IMR-90 (cell line): ENCODE results near the gene AGO3. TPM values are rescaled to one million over a fixed set of nuclear protein-coding genes. Genes with fewer than 3 reads are reported as not detected.

ENCODE experiments used
- ATAC-seq: fragments of 200-7000 bp; cut with Tn5 transposase; 2 replicates; pipeline ENCODE4 v1.9.1; 2020; ENCODE audit warnings: low read depth, mild to moderate bottlenecking, moderate library complexity
- BruUV-seq: library from RNA; stranded (reverse); fragments of 400-500 nt; replicated peaks from 2 replicates; lab custom pipeline; 2021; lab: Mats Ljungman, UMichigan
- CTCF ChIA-PET: fragments of 300-600 bp; formaldehyde crosslinking; extraction: SDS; loops from one replicate; lab custom pipeline; 2021; ENCODE audit warnings: antibody characterized with exemption; lab: Yijun Ruan, JAX
- POLR2A ChIA-PET: fragments of 300-600 bp; sonication (Branson Sonifier 250); formaldehyde crosslinking; loops from one replicate; lab custom pipeline; 2022; ENCODE audit warnings: antibody characterized with exemption; ENCODE audit not compliant: unreplicated experiment; lab: Charles Lee
- DNase-seq: peaks from one replicate; pipeline ENCODE4 v3.0.0; 2013
- H2AFZ ChIP-seq: replicated peaks from 2 replicates; pipeline ENCODE3; 2013; ENCODE audit warnings: low read length, mild to moderate bottlenecking; ENCODE audit not compliant: poor library complexity
- H2AK5ac ChIP-seq: 2 replicates; pipeline ENCODE4 v1.6.1; 2013; ENCODE audit warnings: low read depth, low read length, inconsistent platforms
- H2AK9ac ChIP-seq: replicated peaks from 2 replicates; pipeline ENCODE3; 2013; ENCODE audit warnings: mild to moderate bottlenecking, low read depth, low read length, moderate library complexity; ENCODE audit not compliant: poor library complexity
- H2BK120ac ChIP-seq: 2 replicates; pipeline ENCODE4 v1.6.1; 2013; ENCODE audit warnings: low read depth, low read length, inconsistent platforms
- H2BK15ac ChIP-seq: 3 replicates; pipeline ENCODE4 v1.6.1; 2013; ENCODE audit warnings: low read depth, low read length, inconsistent platforms
- H2BK20ac ChIP-seq: 2 replicates; pipeline ENCODE4 v1.6.1; 2013; ENCODE audit warnings: low read depth, mild to moderate bottlenecking, inconsistent platforms, low read length, moderate library complexity
- H2BK5ac ChIP-seq: 2 replicates; pipeline ENCODE4 v1.6.1; 2013; ENCODE audit warnings: mild to moderate bottlenecking, low read depth, low read length, inconsistent platforms; ENCODE audit not compliant: poor library complexity, severe bottlenecking
- H3K14ac ChIP-seq: replicated peaks from 2 replicates; pipeline ENCODE4 v1.6.1; 2013; ENCODE audit warnings: low read depth, low read length, inconsistent platforms
- H3K18ac ChIP-seq: 2 replicates; pipeline ENCODE4 v1.6.1; 2013; ENCODE audit warnings: low read depth, low read length, control low read depth
- H3K23ac ChIP-seq: 2 replicates; pipeline ENCODE4 v1.6.1; 2013; ENCODE audit warnings: low read depth, low read length, inconsistent platforms
- H3K27ac ChIP-seq: 2 replicates; pipeline ENCODE4 v1.5.1; 2013; ENCODE audit warnings: mild to moderate bottlenecking, control low read depth, low read length; ENCODE audit not compliant: insufficient read depth
- H3K27me3 ChIP-seq: 2 replicates; pipeline ENCODE4 v1.6.1; 2013; ENCODE audit warnings: low read length; ENCODE audit not compliant: control insufficient read depth, insufficient read depth
- H3K36me3 ChIP-seq: 2 replicates; pipeline ENCODE4 v1.6.1; 2013; ENCODE audit warnings: low read length, mixed read lengths; ENCODE audit not compliant: control insufficient read depth, insufficient read depth
- H3K4ac ChIP-seq: 2 replicates; pipeline ENCODE4 v1.6.1; 2013; ENCODE audit warnings: low read depth, low read length, inconsistent platforms
- H3K4me1 ChIP-seq: 2 replicates; pipeline ENCODE4 v1.6.1; 2013; ENCODE audit warnings: low read length, mixed read lengths; ENCODE audit not compliant: control insufficient read depth, insufficient read depth
- H3K4me2 ChIP-seq: 2 replicates; pipeline ENCODE4 v1.6.1; 2013; ENCODE audit warnings: low read depth, mild to moderate bottlenecking, control low read depth, low read length, moderate library complexity
- H3K4me3 ChIP-seq: 2 replicates; pipeline ENCODE4 v1.5.1; 2013; ENCODE audit warnings: low read depth, mild to moderate bottlenecking, control low read depth, low read length, moderate library complexity; ENCODE audit not compliant: insufficient read depth
- H3K56ac ChIP-seq: 2 replicates; pipeline ENCODE4 v1.6.1; 2013; ENCODE audit warnings: low read length, inconsistent platforms; ENCODE audit not compliant: insufficient read depth; ENCODE audit errors: extremely low read depth
- H3K79me1 ChIP-seq, 2 experiments: 2 replicates each; pipeline ENCODE4 v1.6.1; 2013; ENCODE audit warnings: low read length in 2 of 2, inconsistent platforms in 1 of 2, low read depth in 1 of 2
- H3K9ac ChIP-seq: 2 replicates; pipeline ENCODE4 v1.6.1; 2013; ENCODE audit warnings: low read depth, low read length, control low read depth
- H3K9me1 ChIP-seq: 2 replicates; pipeline ENCODE4 v1.6.1; 2013; ENCODE audit warnings: low read length, inconsistent platforms; ENCODE audit not compliant: insufficient read depth
- H3K9me3 ChIP-seq: 2 replicates; pipeline ENCODE4 v1.6.1; 2013; ENCODE audit warnings: low read length; ENCODE audit not compliant: control insufficient read depth, insufficient read depth
- H4K20me1 ChIP-seq: 2 replicates; pipeline ENCODE4 v1.6.1; 2013; ENCODE audit warnings: low read length, inconsistent platforms; ENCODE audit not compliant: insufficient read depth
- H4K5ac ChIP-seq: 2 replicates; pipeline ENCODE4 v1.6.1; 2013; ENCODE audit warnings: mild to moderate bottlenecking, low read depth, low read length, control low read depth
- H4K8ac ChIP-seq, 2 experiments: 2 replicates each; pipeline ENCODE4 v1.6.1; 2013; ENCODE audit warnings: low read depth in 2 of 2, low read length in 2 of 2, control low read depth in 1 of 2, inconsistent platforms in 1 of 2
- H4K91ac ChIP-seq: 2 replicates; pipeline ENCODE4 v1.6.1; 2013; ENCODE audit warnings: low read depth, low read length, inconsistent platforms; ENCODE audit not compliant: insufficient read depth
- CEBPB ChIP-seq: IDR thresholded peaks from 2 replicates; pipeline ENCODE4 v1.6.1; 2012; ENCODE audit warnings: low read depth, low read length, improper control_type of control experiment
- CHD1 ChIP-seq: IDR thresholded peaks from 2 replicates; pipeline ENCODE4 v1.6.1; 2012; ENCODE audit warnings: low read depth, low read length, improper control_type of control experiment
- CTCF ChIP-seq: conservative IDR thresholded peaks from 2 replicates; pipeline ENCODE4 v1.5.1; 2012; ENCODE audit warnings: mild to moderate bottlenecking, low read depth, low read length, improper control_type of control experiment
- MAZ ChIP-seq: IDR thresholded peaks from 2 replicates; pipeline ENCODE4 v1.6.1; 2012; ENCODE audit warnings: low read depth, mild to moderate bottlenecking, low read length, improper control_type of control experiment, moderate library complexity, borderline replicate concordance
- NFE2L2 ChIP-seq: fragments of 150-350 bp; IDR thresholded peaks from 2 replicates; pipeline ENCODE4 v1.6.1; 2016; ENCODE audit warnings: low read depth, mild to moderate bottlenecking, low read length
- POLR2A ChIP-seq: IDR thresholded peaks from 2 replicates; pipeline ENCODE4 v1.6.1; 2012; ENCODE audit warnings: mild to moderate bottlenecking, low read depth, low read length
- RAD21 ChIP-seq: IDR thresholded peaks from 2 replicates; pipeline ENCODE4 v1.6.1; 2012; ENCODE audit warnings: low read length, improper control_type of control experiment
- RCOR1 ChIP-seq: IDR thresholded peaks from 2 replicates; pipeline ENCODE4 v1.6.1; 2012; ENCODE audit warnings: mild to moderate bottlenecking, low read length, improper control_type of control experiment; ENCODE audit not compliant: insufficient replicate concordance
- RFX5 ChIP-seq: IDR thresholded peaks from 2 replicates; pipeline ENCODE4 v1.8.0; 2012; ENCODE audit warnings: low read depth, mild to moderate bottlenecking, low read length, moderate library complexity
- SMC3 ChIP-seq: fragments of 150-350 bp; IDR thresholded peaks from 2 replicates; pipeline ENCODE4 v1.6.1; 2016; ENCODE audit warnings: low read depth, mild to moderate bottlenecking, antibody characterized with exemption, low read length, moderate library complexity
- USF2 ChIP-seq: fragments of 150-350 bp; IDR thresholded peaks from 2 replicates; pipeline ENCODE4 v1.6.1; 2017; ENCODE audit warnings: mild to moderate bottlenecking, antibody characterized with exemption, low read length, low read depth
- WGBS, 2 experiments: methylation state at CpG; one replicate each; pipeline versions ENCODE4 v1.1.5 to v1.1.7; 2013; ENCODE audit warnings: missing lambda C conversion rate in 2 of 2; ENCODE audit not compliant: insufficient read length in 1 of 2; ENCODE audit errors: extremely low coverage in 2 of 2; 5-methylcytosine and 5-hydroxymethylcytosine counted together
- dilution Hi-C: fragments of 300-500 bp; cut with HindIII; formaldehyde crosslinking; loops from one replicate; pipeline ENCODE4 v1.14.3; 2018; ENCODE audit warnings: low sequenced_read_pairs; ENCODE audit not compliant: unreplicated experiment
- in situ Hi-C: fragments of 300-500 bp; cut with MboI; formaldehyde crosslinking; loops from 3 replicates; pipeline ENCODE4 v1.14.3; 2019; ENCODE audit warnings: low sequenced_read_pairs, inconsistent platforms, mixed read lengths
- intact Hi-C: fragments of 100-400 bp; cut with micrococcal nuclease; formaldehyde crosslinking; loops from 2 replicates; pipeline ENCODE4 v1.10.0; 2022
- polyA plus RNA-seq, 3 experiments: library from polyadenylated mRNA; depleted of rRNA; stranded (reverse); fragments of >200 nt; gene quantifications; 2 replicates each; pipeline ENCODE4 v1.2.3, GENCODE V29; 2012; ENCODE audit warnings: low replicate concordance in 1 of 3
- total RNA-seq: library from RNA; depleted of rRNA; stranded (reverse); fragments of >200 nt; gene quantifications from 2 replicates; pipeline ENCODE4 v1.2.3, GENCODE V29; 2012

AGO3 gene
- total and polyA plus RNA-seq, 2 of the 4 experiments (the other 2 are of a cell fraction), result 8.9 to 25.6 TPM

- no peak for DNase-seq
- no peak overlapping the region for H2BK5ac ChIP-seq
- peaks cover 8% of the 10 kb centered on the region; the same call in 1 of the 2 replicates for H3K9me1 ChIP-seq
- no peak overlapping the region for H3K4ac ChIP-seq
- 43% methylated on average over 6 of the region's 19 CpGs; no CpG with 5 or more reads in 1 of the 2 experiments for WGBS, 2 experiments
- H4K20me1 ChIP-seq, result 0 out of 2 replicates have a peak, but pooled peaks cover 5% of the 10 kb centered on the region
- H3K56ac ChIP-seq, result no peak overlapping the region
- 0 out of 2 replicates have a peak, but pooled peaks cover under 1% of the 10 kb centered on the region for H3K4me1 ChIP-seq
- peaks cover 5 to 9% of the 10 kb centered on the region in 2 experiments; a peak in 3 of 4 replicates for H3K79me1 ChIP-seq
- no peak overlapping the region for H3K23ac ChIP-seq
- in situ Hi-C loops, result no loop called here
- POLR2A ChIA-PET, result no interaction called here
- H3K27ac ChIP-seq, result no peak overlapping the region
- H2AK5ac ChIP-seq, result no peak overlapping the region
- no peaks in the 10 kb centered on the region; the same call in 1 of the 2 replicates for H3K27me3 ChIP-seq
- no peak for TF ChIP-seq MAZ
- no peak for TF ChIP-seq USF2
- no peak for TF ChIP-seq CHD1
- no peak for TF ChIP-seq CEBPB
- TF ChIP-seq RAD21, result no peak
- no peak for TF ChIP-seq CTCF
- TF ChIP-seq POLR2A, result no peak
- TF ChIP-seq RFX5, result no peak
- no peak for TF ChIP-seq NFE2L2
- no peak for TF ChIP-seq SMC3
- no peak for TF ChIP-seq RCOR1
- no peak for ATAC-seq
- no TSS peak for BruUV-seq
- H3K4me3 ChIP-seq, result peak overlapping the region; percentile 31
- intact Hi-C loops, result loop anchor here (10.0 kb wide), 1 partner anchor 150 kb away; the partner anchor contains the start of gene AGO3
- H3K9ac ChIP-seq, result no peak overlapping the region
- H2BK120ac ChIP-seq, result no peak overlapping the region
- no peak overlapping the region for H4K5ac ChIP-seq
- CTCF ChIA-PET, result no interaction called here
- H2AFZ ChIP-seq, result peak overlapping the region; percentile 95
- no peaks in the 10 kb centered on the region for H3K9me3 ChIP-seq
- no peak overlapping the region for H2BK20ac ChIP-seq
- peak overlapping the region; percentile 91 for H2AK9ac ChIP-seq
- H4K8ac ChIP-seq, result no peak overlapping the region
- peak overlapping the region; percentile 14 for H3K4me2 ChIP-seq
- no peaks in the 10 kb centered on the region for H3K36me3 ChIP-seq
- H4K91ac ChIP-seq, result no peak overlapping the region
- dilution Hi-C loops, result no loop called here
- H3K14ac ChIP-seq, result peak overlapping the region; percentile 32; the same call in 1 of the 2 replicates
- H3K18ac ChIP-seq, result no peak overlapping the region
- no peak overlapping the region for H2BK15ac ChIP-seq
Observed at GRCh38 chr1:36084497-36085115, 153.7 kb downstream of the AGO3 start.
